CD4-positive, alpha-beta memory T cell (primary cell): Measurements from ENCODE around the gene SAMD4A. TPM values are rescaled to one million over a fixed set of nuclear protein-coding genes. Genes with fewer than 3 reads are reported as not detected.

ENCODE experiments used
- CTCF ChIA-PET: fragments of 350-600 bp; sonication (Branson Sonifier 250); formaldehyde crosslinking; loops from one replicate; lab custom pipeline; 2021; ENCODE audit warnings: inconsistent platforms; ENCODE audit not compliant: partially characterized antibody; lab: Charles Lee
- POLR2A ChIA-PET: fragments of 350-600 bp; sonication (Branson Sonifier 250); formaldehyde crosslinking; loops from one replicate; lab custom pipeline; 2021; ENCODE audit not compliant: partially characterized antibody; lab: Charles Lee
- DNase-seq, 5 donors: peaks; one replicate each; pipeline versions ENCODE4 v3.0.0 to v3.0.0-alpha.2; 2020 to 2022; ENCODE audit warnings: mixed read lengths in 1 of 5
- H3K27ac ChIP-seq: one replicate; pipeline ENCODE4 v1.7.0; 2013; ENCODE audit warnings: low read depth, low read length
- H3K27me3 ChIP-seq: 2 replicates; pipeline ENCODE4 v1.7.0; 2013; ENCODE audit warnings: mild to moderate bottlenecking, low read length, moderate library complexity; ENCODE audit not compliant: insufficient read depth
- H3K36me3 ChIP-seq: 2 replicates; pipeline ENCODE4 v1.7.0; 2013; ENCODE audit warnings: mild to moderate bottlenecking, low read length, moderate library complexity; ENCODE audit not compliant: insufficient read depth
- H3K4me1 ChIP-seq: 2 replicates; pipeline ENCODE4 v1.7.0; 2013; ENCODE audit warnings: mild to moderate bottlenecking, low read length, moderate library complexity; ENCODE audit not compliant: insufficient read depth
- H3K4me3 ChIP-seq, 2 donors: one replicate each; pipeline ENCODE4 v1.7.0; 2013; ENCODE audit warnings: low read length in 2 of 2, mild to moderate bottlenecking in 1 of 2
- H3K9me3 ChIP-seq, 2 donors: one replicate each; pipeline ENCODE4 v1.7.0; 2013; ENCODE audit warnings: low read length in 2 of 2, control low read depth in 1 of 2; ENCODE audit not compliant: control insufficient read depth in 1 of 2
- H3K27ac Mint-ChIP-seq, 7 donors: one replicate each; pipeline ENCODE4 v1.8.0; 2020 to 2021; ENCODE audit warnings: mixed read lengths in 7 of 7, mild to moderate bottlenecking in 6 of 7, inconsistent platforms in 3 of 7, moderate library complexity in 3 of 7
- H3K27me3 Mint-ChIP-seq, 2 donors: one replicate each; pipeline ENCODE4 v1.8.0; 2020 to 2021; ENCODE audit warnings: mixed read lengths in 2 of 2
- H3K36me3 Mint-ChIP-seq, 2 donors: one replicate each; pipeline ENCODE4 v1.8.0; 2020 to 2021; ENCODE audit warnings: mixed read lengths in 2 of 2, inconsistent platforms in 1 of 2, mild to moderate bottlenecking in 1 of 2
- H3K4me1 Mint-ChIP-seq, 4 donors: one replicate each; pipeline ENCODE4 v1.8.0; 2020 to 2021; ENCODE audit warnings: mixed read lengths in 4 of 4, mild to moderate bottlenecking in 1 of 4
- H3K4me3 Mint-ChIP-seq, 8 donors: one replicate each; pipeline ENCODE4 v1.8.0; 2020 to 2021; ENCODE audit warnings: mixed read lengths in 8 of 8, mild to moderate bottlenecking in 7 of 8, moderate library complexity in 6 of 8, inconsistent platforms in 3 of 8
- H3K9me3 Mint-ChIP-seq, 8 donors: one replicate each; pipeline ENCODE4 v1.8.0; 2020 to 2021; ENCODE audit warnings: mixed read lengths in 8 of 8, mild to moderate bottlenecking in 5 of 8, inconsistent platforms in 3 of 8, moderate library complexity in 1 of 8
- intact Hi-C: fragments of 100-400 bp; cut with micrococcal nuclease; formaldehyde crosslinking; loops from one replicate; pipeline ENCODE4 v1.15.1; 2023
- polyA plus RNA-seq, 2 donors: library from polyadenylated mRNA; unstranded; fragments of 300-500 nt; fragmentation: Illumina TruSeq; gene quantifications; one replicate each; pipeline ENCODE4 v1.2.3, GENCODE V29; 2021
- total RNA-seq, 2 experiments: library from RNA; stranded (reverse); gene quantifications; one replicate each; pipeline ENCODE4 v1.2.3, GENCODE V29; 2021

The SAMD4A gene
- total and polyA plus RNA-seq, 4 experiments from 2014 or later: 0.72 to 1.4 (median 0.93) TPM; not detected in 1

GRCh38 chr14:54564868-54565784 lies 1.8 kb upstream of the SAMD4A start:
- H3K9me3 Mint-ChIP-seq: no peaks in the 10 kb centered on the region
- H3K36me3 ChIP-seq: no peaks in the 10 kb centered on the region
- H3K4me1 ChIP-seq: peaks cover 16% of the 10 kb centered on the region
- CTCF ChIA-PET: interaction anchor here (0.6 to 8.5 kb wide), 37 partner anchors 8 to 864 kb away, joined by 3 to 245 read pairs (median 4); partner anchors contain the start of genes CGRRF1, GCH1 and GMFB
- DNase-seq: peak; percentile 65 to 70 (median 69)
- POLR2A ChIA-PET: interaction anchor here (0.6 to 3.9 kb wide), 17 partner anchors 55 to 538 kb away, joined by 3 to 62 read pairs (median 5); partner anchors contain the start of genes CDKN3, CGRRF1, GCH1 and GMFB
- no peaks in the 10 kb centered on the region for H3K27me3 ChIP-seq
- peak overlapping the region; percentile 86 to 90 (median 88) for H3K4me3 Mint-ChIP-seq
- peak overlapping the region; percentile 52 to 72 for H3K4me3 ChIP-seq
- intact Hi-C loops: loop anchor here (1.0 to 5.0 kb wide), 13 partner anchors 78 to 1552 kb away; partner anchors contain the start of genes CNIH1, DDHD1, PELI2 and SOCS4
- H3K27me3 Mint-ChIP-seq: peaks cover 5 to 6% of the 10 kb centered on the region in 2 donors
- H3K9me3 ChIP-seq: no peaks in the 10 kb centered on the region
- peaks cover 0 to 7% of the 10 kb centered on the region in 2 donors for H3K36me3 Mint-ChIP-seq
- H3K27ac ChIP-seq: peak overlapping the region; percentile 79
- peak overlapping the region; percentile 86 to 97 (median 94) for H3K27ac Mint-ChIP-seq
- H3K4me1 Mint-ChIP-seq: peaks cover 8 to 31% (median 11%) of the 10 kb centered on the region in 4 donors

- DNase-seq: peak; percentile 81 to 91 (median 85)
- ChIA-PET POLR2A (interaction anchor here (0.6 to 3.9 kb wide), 17 partner anchors 56 to 537 kb away, joined by 3 to 62 read pairs (median 4); partner anchors contain the start of genes CDKN3, CGRRF1, GCH1 and MAPK1IP1L), CTCF (interaction anchor here (0.6 to 8.5 kb wide), 9 partner anchors 9 to 863 kb away, joined by 3 to 245 read pairs (median 4); partner anchors contain the start of gene CGRRF1)
- intact Hi-C loops: loop anchor here (1.0 to 5.0 kb wide), 11 partner anchors 57 to 1551 kb away; partner anchors contain the start of genes CGRRF1, CNIH1, DDHD1 and GMFB
- Histone ChIP-seq H3K36me3 (no peaks in the 10 kb centered on the region), H3K9me3 (no peaks in the 10 kb centered on the region), H3K4me3 (peak overlapping the region; percentile 52 to 72), H3K4me1 (peaks cover 16% of the 10 kb centered on the region), H3K27me3 (no peaks in the 10 kb centered on the region), H3K27ac (peak overlapping the region; percentile 79)
- Mint-ChIP-seq H3K9me3 (no peaks in the 10 kb centered on the region), H3K36me3 (peaks cover 0 to 7% of the 10 kb centered on the region in 2 donors), H3K27me3 (peaks cover 2 to 3% of the 10 kb centered on the region in 2 donors), H3K4me1 (peaks cover 8 to 31% (median 11%) of the 10 kb centered on the region in 4 donors), H3K4me3 (peak overlapping the region; percentile 86 to 90 (median 88)), H3K27ac (peak overlapping the region; percentile 85 to 97 (median 94))
These were observed 1.0 kb upstream of the SAMD4A start for GRCh38 chr14:54565785-54566409.

GRCh38 chr14:54567224-54567638 lies 303 bp downstream of the SAMD4A start:
- peak overlapping the region; percentile 79 for H3K27ac ChIP-seq

GRCh38 chr14:54567639-54568561 lies 972 bp downstream of the SAMD4A start:
- no peaks in the 10 kb centered on the region for H3K36me3 ChIP-seq
- H3K4me3 Mint-ChIP-seq: peak overlapping the region; percentile 92 to 99 (median 96)
- no peaks in the 10 kb centered on the region for H3K27me3 ChIP-seq
- H3K4me3 ChIP-seq: peak overlapping the region; percentile 57 to 69
- H3K4me1 ChIP-seq: peaks cover 16% of the 10 kb centered on the region
- H3K9me3 Mint-ChIP-seq: peaks cover 0 to 13% (median 9%) of the 10 kb centered on the region in 8 donors
- peaks cover 10% of the 10 kb centered on the region in 2 donors for H3K36me3 Mint-ChIP-seq
- H3K4me1 Mint-ChIP-seq: peaks cover 8 to 31% (median 11%) of the 10 kb centered on the region in 4 donors
- H3K9me3 ChIP-seq: peaks cover 2 to 3% of the 10 kb centered on the region in 2 donors
- ChIA-PET CTCF (interaction anchor here (1.2 to 8.5 kb wide), 4 partner anchors 26 to 207 kb away, joined by 3 to 245 read pairs (median 38); no protein-coding TSS in a partner anchor), POLR2A (interaction anchor here (0.9 to 3.3 kb wide), 6 partner anchors 59 to 314 kb away, joined by 3 to 22 read pairs (median 6); partner anchors contain the start of genes CDKN3 and CGRRF1)
- DNase-seq: peak; percentile 42 to 71 (median 50)
- H3K27ac ChIP-seq: peak overlapping the region; percentile 79
- peaks cover 0 to 3% of the 10 kb centered on the region in 2 donors for H3K27me3 Mint-ChIP-seq
- H3K27ac Mint-ChIP-seq: peak overlapping the region; percentile 87 to 97 (median 92)
- intact Hi-C loops: loop anchor here (5.0 kb wide), 4 partner anchors 314 to 1549 kb away; partner anchors contain the start of genes DDHD1 and PELI2

More at GRCh38 chr14:54567224-54567638, 303 bp downstream of the SAMD4A start:
- CTCF ChIA-PET: interaction anchor here (0.9 to 8.5 kb wide), 6 partner anchors 14 to 208 kb away, joined by 3 to 245 read pairs (median 27); no protein-coding TSS in a partner anchor
- Histone ChIP-seq H3K4me3 (peak overlapping the region; percentile 57 to 69), H3K36me3 (no peaks in the 10 kb centered on the region), H3K27me3 (no peaks in the 10 kb centered on the region), H3K4me1 (peaks cover 16% of the 10 kb centered on the region), H3K9me3 (peaks cover 0 to under 1% of the 10 kb centered on the region in 2 donors)
- POLR2A ChIA-PET: interaction anchor here (1.0 to 3.9 kb wide), 10 partner anchors 55 to 460 kb away, joined by 3 to 62 read pairs (median 8); partner anchors contain the start of genes CDKN3, CGRRF1, GCH1 and SOCS4
- peaks cover 8 to 31% (median 11%) of the 10 kb centered on the region in 4 donors for H3K4me1 Mint-ChIP-seq
- H3K36me3 Mint-ChIP-seq: peaks cover 5 to 10% of the 10 kb centered on the region in 2 donors
- H3K9me3 Mint-ChIP-seq: peaks cover 0 to 6% (median 4%) of the 10 kb centered on the region in 8 donors
- H3K4me3 Mint-ChIP-seq: peak overlapping the region; percentile 92 to 99 (median 96)
- no peak for DNase-seq
- intact Hi-C loops: loop anchor here (5.0 kb wide), 4 partner anchors 315 to 1550 kb away; partner anchors contain the start of genes DDHD1 and PELI2
- H3K27ac Mint-ChIP-seq: peak overlapping the region; percentile 87 to 97 (median 92)
- H3K27me3 Mint-ChIP-seq: peaks cover 1 to 3% of the 10 kb centered on the region in 2 donors

- Histone ChIP-seq H3K27me3 (no peaks in the 10 kb centered on the region), H3K27ac (no peak overlapping the region), H3K36me3 (no peaks in the 10 kb centered on the region), H3K9me3 (peaks cover 2 to 3% of the 10 kb centered on the region in 2 donors), H3K4me1 (peaks cover 16% of the 10 kb centered on the region), H3K4me3 (no peak overlapping the region)
- DNase-seq: no peak
- POLR2A ChIA-PET: interaction anchor here (0.9 to 1.9 kb wide), 3 partner anchors 60 to 81 kb away, joined by 3 to 8 read pairs (median 4); partner anchors contain the start of gene CGRRF1
- peak overlapping the region in 6 of 8 donors; percentile 34 to 87 (median 80) for H3K4me3 Mint-ChIP-seq
- intact Hi-C loops: loop anchor here (5.0 kb wide), 4 partner anchors 313 to 1548 kb away; partner anchors contain the start of genes DDHD1 and PELI2
- peak overlapping the region in 2 of 7 donors; percentile 5 to 97 for H3K27ac Mint-ChIP-seq
- peaks cover 0 to 2% of the 10 kb centered on the region in 2 donors for H3K27me3 Mint-ChIP-seq
- peaks cover 0 to 24% (median 15%) of the 10 kb centered on the region in 8 donors for H3K9me3 Mint-ChIP-seq
- H3K4me1 Mint-ChIP-seq: peaks cover 8 to 29% (median 11%) of the 10 kb centered on the region in 4 donors
- H3K36me3 Mint-ChIP-seq: peaks cover 10 to 18% of the 10 kb centered on the region in 2 donors
- CTCF ChIA-PET: interaction anchor here (1.1 to 8.5 kb wide), 4 partner anchors 59 to 206 kb away, joined by 3 to 245 read pairs (median 38); partner anchors contain the start of gene GMFB
These were observed 2.1 kb downstream of the SAMD4A start for GRCh38 chr14:54568821-54569595.
